ENCODE measurements around the gene ZNF70. TPM values are rescaled to one million over a fixed set of nuclear protein-coding genes. Genes with fewer than 3 reads are reported as not detected.
A peak's percentile ranks its signal among the peaks of the same experiment; 100 is the strongest.

ZNF70 gene
- total and polyA plus RNA-seq, 3 experiments from 2014 or later = 0.35 to 3.7 (median 3.4) TPM

- Mint-ChIP-seq H3K27ac (peak overlapping the region; percentile 84 to 95 (median 93)), H3K4me3 (peak overlapping the region; percentile 88 to 92 (median 91)), H3K36me3 (peaks cover 0 to 26% (median 5%) of the 10 kb centered on the region in 3 donors), H3K9me3 (no peaks in the 10 kb centered on the region), H3K27me3 (no peaks in the 10 kb centered on the region), H3K4me1 (peaks cover 38 to 60% (median 38%) of the 10 kb centered on the region in 3 donors)
- Histone ChIP-seq H3K4me3 (ENCODE audit: low read length) (peak overlapping the region; percentile 72), H3K36me3 (ENCODE audit: insufficient read depth, low read length) (peaks cover 10% of the 10 kb centered on the region), H3K27me3 (ENCODE audit: insufficient read depth, low read length, poor library complexity, severe bottlenecking) (no peaks in the 10 kb centered on the region), H3K9me3 (ENCODE audit: low read length) (no peaks in the 10 kb centered on the region), H3K27ac (ENCODE audit: low read depth, low read length) (peak overlapping the region; percentile 87), H3K4me1 (ENCODE audit: insufficient read depth, low read length) (peaks cover 30% of the 10 kb centered on the region)
- no peak for DNase-seq
- CTCF ChIA-PET = no interaction called here
- POLR2A ChIA-PET = interaction anchor here (0.5 to 1.2 kb wide), 2 partner anchors 71 to 767 kb away, joined by 3 to 4 read pairs; no protein-coding TSS in a partner anchor
These were observed 37.0 kb upstream of the ZNF70 start for GRCh38 chr22:23787910-23788309.

GRCh38 chr22:23787600-23787896 lies 36.6 kb upstream of the ZNF70 start:
- Mint-ChIP-seq H3K4me1 (peaks cover 35 to 56% (median 36%) of the 10 kb centered on the region in 3 donors), H3K27me3 (no peaks in the 10 kb centered on the region), H3K27ac (peak overlapping the region; percentile 84 to 95 (median 93)), H3K4me3 (peak overlapping the region; percentile 88 to 92 (median 91)), H3K9me3 (no peaks in the 10 kb centered on the region), H3K36me3 (peaks cover 0 to 23% (median 4%) of the 10 kb centered on the region in 3 donors)
- H3K4me3 ChIP-seq (ENCODE audit: low read length) = peak overlapping the region; percentile 72
- no peak for DNase-seq
- peaks cover 10% of the 10 kb centered on the region for H3K36me3 ChIP-seq (ENCODE audit: insufficient read depth, low read length)
- POLR2A ChIA-PET = interaction anchor here (0.5 to 1.2 kb wide), 5 partner anchors 15 to 768 kb away, joined by 3 to 4 read pairs (median 3); partner anchors contain the start of genes MIF and MMP11
- no peaks in the 10 kb centered on the region for H3K9me3 ChIP-seq (ENCODE audit: low read length)
- CTCF ChIA-PET = no interaction called here
- H3K27ac ChIP-seq (ENCODE audit: low read depth, low read length) = peak overlapping the region; percentile 87
- no peaks in the 10 kb centered on the region for H3K27me3 ChIP-seq (ENCODE audit: insufficient read depth, low read length, poor library complexity, severe bottlenecking)
- H3K4me1 ChIP-seq (ENCODE audit: insufficient read depth, low read length) = peaks cover 30% of the 10 kb centered on the region

GRCh38 chr22:23786752-23787599 lies 36.1 kb upstream of the ZNF70 start, which contains the start of gene SMARCB1:
SMARCB1 (plus strand) TSS chr22:23786966; CDS start chr22:23787170, 204 bp downstream.
- H3K36me3 ChIP-seq (ENCODE audit: insufficient read depth, low read length) = peaks cover 6% of the 10 kb centered on the region
- H3K4me1 ChIP-seq (ENCODE audit: insufficient read depth, low read length) = peaks cover 30% of the 10 kb centered on the region
- no peaks in the 10 kb centered on the region for H3K27me3 ChIP-seq (ENCODE audit: insufficient read depth, low read length, poor library complexity, severe bottlenecking)
- Mint-ChIP-seq H3K4me3 (peak within 1 kb of the TSS; percentile 88 to 92 (median 91)), H3K27me3 (no peaks in the 10 kb centered on the region), H3K4me1 (peaks cover 29 to 51% (median 30%) of the 10 kb centered on the region in 3 donors), H3K9me3 (no peaks in the 10 kb centered on the region), H3K36me3 (peaks cover 0 to 17% (median 2%) of the 10 kb centered on the region in 3 donors), H3K27ac (peak within 1 kb of the TSS; percentile 90 to 98 (median 93))
- CTCF ChIA-PET = no interaction called here
- peak within 1 kb of the TSS; percentile 72 for H3K4me3 ChIP-seq (ENCODE audit: low read length)
- POLR2A ChIA-PET = interaction anchor here (0.5 to 1.2 kb wide), 5 partner anchors 14 to 108 kb away, joined by 3 to 4 read pairs (median 4); partner anchors contain the start of genes C22orf15, MIF and MMP11
- no peaks in the 10 kb centered on the region for H3K9me3 ChIP-seq (ENCODE audit: low read length)
- H3K27ac ChIP-seq (ENCODE audit: low read depth, low read length) = peak within 1 kb of the TSS; percentile 87
- DNase-seq = peak; percentile 85 to 92 (median 86)

- Histone ChIP-seq H3K27me3 (ENCODE audit: insufficient read depth, low read length, poor library complexity, severe bottlenecking) (no peaks in the 10 kb centered on the region), H3K36me3 (ENCODE audit: insufficient read depth, low read length) (no peaks in the 10 kb centered on the region), H3K27ac (ENCODE audit: low read depth, low read length) (peak overlapping the region; percentile 87), H3K9me3 (ENCODE audit: low read length) (no peaks in the 10 kb centered on the region), H3K4me1 (ENCODE audit: insufficient read depth, low read length) (peaks cover 30% of the 10 kb centered on the region), H3K4me3 (ENCODE audit: low read length) (peak overlapping the region; percentile 72)
- peak overlapping the region; percentile 89 to 98 (median 92) for H3K27ac Mint-ChIP-seq
- peak in 1 of 5 donors; percentile 54 for DNase-seq
- peak overlapping the region; percentile 88 to 92 (median 91) for H3K4me3 Mint-ChIP-seq
- peaks cover 0 to 11% (median 2%) of the 10 kb centered on the region in 3 donors for H3K36me3 Mint-ChIP-seq
- ChIA-PET CTCF (interaction anchor here (1.0 kb wide), 2 partner anchors 12 to 15 kb away, joined by 3 read pairs; no protein-coding TSS in a partner anchor), POLR2A (interaction anchor here (1.0 to 1.3 kb wide), 3 partner anchors 18 to 108 kb away, joined by 3 read pairs; partner anchors contain the start of gene MIF)
- no peaks in the 10 kb centered on the region for H3K27me3 Mint-ChIP-seq
- peaks cover 29 to 45% (median 29%) of the 10 kb centered on the region in 3 donors for H3K4me1 Mint-ChIP-seq
- no peaks in the 10 kb centered on the region for H3K9me3 Mint-ChIP-seq
These were observed 35.4 kb upstream of the ZNF70 start for GRCh38 chr22:23786261-23786710.

GRCh38 chr22:23784215-23784732 lies 33.4 kb upstream of the ZNF70 start:
- Mint-ChIP-seq H3K4me1 (peaks cover 21 to 34% (median 21%) of the 10 kb centered on the region in 3 donors), H3K4me3 (peak overlapping the region in 2 of 7 donors; percentile 18 to 58), H3K9me3 (no peaks in the 10 kb centered on the region), H3K36me3 (peaks cover 0 to 3% (median 0%) of the 10 kb centered on the region in 3 donors), H3K27me3 (no peaks in the 10 kb centered on the region), H3K27ac (peak overlapping the region in 4 of 8 donors; percentile 7 to 80 (median 48))
- Histone ChIP-seq H3K27ac (ENCODE audit: low read depth, low read length) (no peak overlapping the region), H3K4me3 (ENCODE audit: low read length) (no peak overlapping the region), H3K4me1 (ENCODE audit: insufficient read depth, low read length) (peaks cover 21% of the 10 kb centered on the region), H3K9me3 (ENCODE audit: low read length) (no peaks in the 10 kb centered on the region), H3K27me3 (ENCODE audit: insufficient read depth, low read length, poor library complexity, severe bottlenecking) (no peaks in the 10 kb centered on the region), H3K36me3 (ENCODE audit: insufficient read depth, low read length) (no peaks in the 10 kb centered on the region)
- CTCF ChIA-PET = no interaction called here
- POLR2A ChIA-PET = no interaction called here
- no peak for DNase-seq

- peaks cover 18% of the 10 kb centered on the region for H3K4me1 ChIP-seq (ENCODE audit: insufficient read depth, low read length)
- no peak overlapping the region for H3K4me3 ChIP-seq (ENCODE audit: low read length)
- H3K27me3 ChIP-seq (ENCODE audit: insufficient read depth, low read length, poor library complexity, severe bottlenecking) = no peaks in the 10 kb centered on the region
- Mint-ChIP-seq H3K27ac (no peak overlapping the region), H3K4me3 (no peak overlapping the region), H3K4me1 (peaks cover 19 to 29% (median 19%) of the 10 kb centered on the region in 3 donors), H3K9me3 (no peaks in the 10 kb centered on the region), H3K27me3 (no peaks in the 10 kb centered on the region), H3K36me3 (peaks cover 0 to 1% (median 0%) of the 10 kb centered on the region in 3 donors)
- POLR2A ChIA-PET = no interaction called here
- H3K27ac ChIP-seq (ENCODE audit: low read depth, low read length) = no peak overlapping the region
- no peak for DNase-seq
- H3K9me3 ChIP-seq (ENCODE audit: low read length) = no peaks in the 10 kb centered on the region
- H3K36me3 ChIP-seq (ENCODE audit: insufficient read depth, low read length) = no peaks in the 10 kb centered on the region
- CTCF ChIA-PET = no interaction called here
These were observed 32.6 kb upstream of the ZNF70 start for GRCh38 chr22:23783265-23784150.

GRCh38 chr22:23782703-23783102 lies 31.8 kb upstream of the ZNF70 start:
- Mint-ChIP-seq H3K27ac (no peak overlapping the region), H3K9me3 (no peaks in the 10 kb centered on the region), H3K27me3 (no peaks in the 10 kb centered on the region), H3K4me1 (peaks cover 11 to 21% (median 15%) of the 10 kb centered on the region in 3 donors), H3K4me3 (no peak overlapping the region), H3K36me3 (peaks cover 0 to 1% (median 0%) of the 10 kb centered on the region in 3 donors)
- Histone ChIP-seq H3K27me3 (ENCODE audit: insufficient read depth, low read length, poor library complexity, severe bottlenecking) (no peaks in the 10 kb centered on the region), H3K9me3 (ENCODE audit: low read length) (no peaks in the 10 kb centered on the region), H3K36me3 (ENCODE audit: insufficient read depth, low read length) (no peaks in the 10 kb centered on the region), H3K4me3 (ENCODE audit: low read length) (no peak overlapping the region), H3K4me1 (ENCODE audit: insufficient read depth, low read length) (peaks cover 10% of the 10 kb centered on the region), H3K27ac (ENCODE audit: low read depth, low read length) (no peak overlapping the region)
- no peak for DNase-seq
- ChIA-PET CTCF (no interaction called here), POLR2A (no interaction called here)

Data from CD8-positive, alpha-beta memory T cell (primary cell).